MCF 10A (cell line): ENCODE data around the gene DYRK2. TPM values are rescaled to one million over a fixed set of nuclear protein-coding genes. Genes with fewer than 3 reads are reported as not detected.

ENCODE experiments used
- BruUV-seq: library from RNA; stranded (reverse); fragments of 400-500 nt; replicated peaks from 2 replicates; lab custom pipeline; 2021; lab: Mats Ljungman, UMichigan
- CTCF ChIA-PET: fragments of 300-600 bp; sonication (Branson Sonifier 250); formaldehyde crosslinking; extraction: SDS; loops from one replicate; lab custom pipeline; 2021; ENCODE audit warnings: antibody characterized with exemption, inconsistent platforms; lab: Yijun Ruan, JAX
- POLR2A ChIA-PET: fragments of 300-600, 350-650 bp; sonication (Branson Sonifier 250); formaldehyde crosslinking; extraction: SDS; loops from one replicate; lab custom pipeline; 2020; ENCODE audit warnings: antibody characterized with exemption, inconsistent platforms; lab: Yijun Ruan, JAX
- DNase-seq: peaks from one replicate; pipeline ENCODE4 v3.0.0-alpha.2; 2018; ENCODE audit not compliant: unreplicated experiment
- H3K27ac Mint-ChIP-seq: one replicate; pipeline ENCODE4 v1.8.0; 2022; ENCODE audit warnings: mild to moderate bottlenecking, low read depth, mixed read lengths; ENCODE audit not compliant: unreplicated experiment
- H3K27me3 Mint-ChIP-seq: one replicate; pipeline ENCODE4 v1.8.0; 2022; ENCODE audit warnings: mixed read lengths; ENCODE audit not compliant: insufficient read depth, unreplicated experiment
- H3K36me3 Mint-ChIP-seq: one replicate; pipeline ENCODE4 v1.8.0; 2022; ENCODE audit warnings: mild to moderate bottlenecking, moderate library complexity, mixed read lengths; ENCODE audit not compliant: insufficient read depth, unreplicated experiment
- H3K4me1 Mint-ChIP-seq: one replicate; pipeline ENCODE4 v1.8.0; 2022; ENCODE audit warnings: mixed read lengths; ENCODE audit not compliant: insufficient read depth, unreplicated experiment
- H3K4me3 Mint-ChIP-seq: one replicate; pipeline ENCODE4 v1.8.0; 2022; ENCODE audit warnings: mild to moderate bottlenecking, moderate library complexity, mixed read lengths; ENCODE audit not compliant: unreplicated experiment
- H3K9me3 Mint-ChIP-seq: one replicate; pipeline ENCODE4 v1.8.0; 2022; ENCODE audit warnings: mixed read lengths; ENCODE audit not compliant: unreplicated experiment
- CTCF ChIP-seq: fragments of 200-600 bp; IDR thresholded peaks from one replicate; pipeline ENCODE4 v1.8.0; 2022; ENCODE audit warnings: antibody characterized with exemption, mild to moderate bottlenecking; ENCODE audit not compliant: unreplicated experiment
- intact Hi-C: fragments of 100-400 bp; cut with micrococcal nuclease; formaldehyde crosslinking; loops from 2 replicates; pipeline ENCODE4 v1.14.1; 2022
- total RNA-seq: library from RNA; stranded (reverse); gene quantifications from 2 replicates; pipeline ENCODE4 v1.2.3, GENCODE V29; 2022

The DYRK2 gene
- total RNA-seq, 1 experiment from 2014 or later: 24.6 TPM

DNA sequence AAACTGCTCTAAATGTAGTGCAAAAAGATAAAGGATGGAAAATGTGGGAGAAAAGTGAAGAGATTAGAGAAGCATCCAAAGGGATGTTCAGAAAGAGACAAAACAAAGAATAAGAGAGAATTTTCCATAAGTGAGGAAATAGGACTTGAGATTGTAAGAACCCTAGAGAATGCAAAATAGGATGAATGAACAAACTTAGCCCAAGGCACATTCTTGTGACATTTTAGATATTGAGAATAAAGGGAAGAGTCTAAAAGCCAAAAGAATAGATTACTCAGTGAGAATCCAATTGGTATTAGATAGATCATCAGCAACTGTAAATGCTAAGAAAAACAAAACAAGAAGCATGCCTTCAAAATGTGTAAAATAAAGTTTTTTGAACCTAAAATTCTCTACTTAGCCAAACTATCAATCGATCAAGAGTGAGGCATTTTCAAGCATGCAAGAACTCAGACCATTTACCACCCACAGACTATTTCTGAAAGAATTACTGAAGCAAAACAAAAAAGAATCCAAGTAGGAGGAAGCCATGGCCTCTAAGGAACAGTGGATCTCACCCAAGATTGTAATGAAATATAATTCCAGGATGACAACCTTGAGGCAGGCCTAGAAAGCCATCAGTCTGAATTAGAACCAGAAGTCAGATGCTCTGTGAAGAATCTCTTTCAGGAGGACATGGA, 33.5 kb downstream of the DYRK2 start:
- no TSS peak for BruUV-seq

GRCh38 chr12:67689385-67689784, 40.8 kb downstream of the DYRK2 start:
- H3K4me1 Mint-ChIP-seq: no peaks in the 10 kb centered on the region
- ChIA-PET POLR2A (interaction anchor here (0.6 kb wide), 1 partner anchor 13 kb away, joined by 3 read pairs; no protein-coding TSS in a partner anchor), CTCF (no interaction called here)
- DNase-seq: no peak
- no peak overlapping the region for H3K27ac Mint-ChIP-seq
- no TSS peak for BruUV-seq
- H3K4me3 Mint-ChIP-seq: no peak overlapping the region
- no peak for TF ChIP-seq CTCF
- H3K36me3 Mint-ChIP-seq: no peaks in the 10 kb centered on the region
- H3K27me3 Mint-ChIP-seq: no peaks in the 10 kb centered on the region
- intact Hi-C loops: no loop called here
- H3K9me3 Mint-ChIP-seq: peaks cover 7% of the 10 kb centered on the region

More for the DNA sequence above, 33.5 kb downstream of the DYRK2 start:
- POLR2A ChIA-PET: no interaction called here
- no peak overlapping the region for H3K4me3 Mint-ChIP-seq
- no peak for TF ChIP-seq CTCF
- no peaks in the 10 kb centered on the region for H3K27me3 Mint-ChIP-seq
- DNase-seq: no peak
- CTCF ChIA-PET: no interaction called here
- intact Hi-C loops: no loop called here
- H3K27ac Mint-ChIP-seq: peak overlapping the region; percentile 17
- no peaks in the 10 kb centered on the region for H3K36me3 Mint-ChIP-seq
- no peaks in the 10 kb centered on the region for H3K9me3 Mint-ChIP-seq
- peaks cover 26% of the 10 kb centered on the region for H3K4me1 Mint-ChIP-seq

DNA sequence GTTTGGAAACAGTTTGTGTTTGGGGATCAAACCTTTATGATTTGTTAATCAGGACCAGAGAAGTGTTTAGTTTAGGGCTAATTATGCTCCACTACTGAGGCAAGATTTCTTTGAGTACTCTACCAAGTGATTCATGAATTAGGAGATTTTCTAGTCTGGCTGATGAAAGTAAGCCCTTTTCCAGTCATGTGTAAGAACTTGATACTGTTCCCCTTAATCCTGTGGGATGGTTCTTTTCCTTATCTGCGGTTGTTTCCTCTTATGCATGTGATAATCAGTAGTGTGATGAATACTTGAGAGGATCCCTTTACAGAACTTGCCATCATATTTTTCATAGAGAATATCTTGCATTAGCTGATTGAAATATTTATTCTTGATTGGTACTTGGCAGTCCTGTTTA, 42.1 kb downstream of the DYRK2 start:
- CTCF ChIA-PET: no interaction called here

GRCh38 chr12:67691220-67691619, 42.7 kb downstream of the DYRK2 start:
- TF ChIP-seq CTCF: no peak
- Mint-ChIP-seq H3K36me3 (no peaks in the 10 kb centered on the region), H3K4me1 (no peaks in the 10 kb centered on the region), H3K9me3 (peaks cover 7% of the 10 kb centered on the region), H3K4me3 (no peak overlapping the region), H3K27ac (no peak overlapping the region), H3K27me3 (no peaks in the 10 kb centered on the region)
- no peak for DNase-seq
- intact Hi-C loops: no loop called here
- ChIA-PET CTCF (interaction anchor here (0.6 kb wide), 1 partner anchor 313 kb away, joined by 5 read pairs; no protein-coding TSS in a partner anchor), POLR2A (interaction anchor here (0.7 kb wide), 1 partner anchor 16 kb away, joined by 3 read pairs; no protein-coding TSS in a partner anchor)
- BruUV-seq: no TSS peak

More for the DNA sequence above, 42.1 kb downstream of the DYRK2 start:
- H3K27ac Mint-ChIP-seq: no peak overlapping the region
- no TSS peak for BruUV-seq
- DNase-seq: no peak
- H3K36me3 Mint-ChIP-seq: no peaks in the 10 kb centered on the region
- POLR2A ChIA-PET: no interaction called here
- no peak for TF ChIP-seq CTCF
- no peaks in the 10 kb centered on the region for H3K27me3 Mint-ChIP-seq
- no peaks in the 10 kb centered on the region for H3K4me1 Mint-ChIP-seq
- peaks cover 7% of the 10 kb centered on the region for H3K9me3 Mint-ChIP-seq
- intact Hi-C loops: no loop called here
- H3K4me3 Mint-ChIP-seq: no peak overlapping the region
